Activated CD4-positive, alpha-beta T cell treated with anti-CD3 and anti-CD28 coated beads, Interleukin-2, amount 10 ng/mL, durations not matched to agents 7 days and 5 days (primary cell): ENCODE data around the gene REPIN1. TPM values are rescaled to one million over a fixed set of nuclear protein-coding genes. Genes with fewer than 3 reads are reported as not detected.

Experiments
- CTCF ChIA-PET: fragments of 350-600 bp; sonication (Branson Sonifier 250); formaldehyde crosslinking; loops from one replicate; lab custom pipeline; 2021; ENCODE audit warnings: antibody characterized with exemption; lab: Charles Lee
- POLR2A ChIA-PET: fragments of 350-600 bp; sonication (Branson Sonifier 250); formaldehyde crosslinking; loops from one replicate; lab custom pipeline; 2021; ENCODE audit warnings: antibody characterized with exemption; lab: Charles Lee
- DNase-seq: peaks from one replicate; pipeline ENCODE4 v3.0.0-alpha.2; 2020
- H3K27ac Mint-ChIP-seq: one replicate; pipeline ENCODE4 v1.8.0; 2021; ENCODE audit warnings: mild to moderate bottlenecking, moderate library complexity, mixed read lengths
- H3K27me3 Mint-ChIP-seq: one replicate; pipeline ENCODE4 v1.8.0; 2021; ENCODE audit warnings: mixed read lengths
- H3K36me3 Mint-ChIP-seq: one replicate; pipeline ENCODE4 v1.8.0; 2021; ENCODE audit warnings: low read depth, mixed read lengths
- H3K4me1 Mint-ChIP-seq: one replicate; pipeline ENCODE4 v1.8.0; 2021; ENCODE audit warnings: mixed read lengths
- H3K4me3 Mint-ChIP-seq: one replicate; pipeline ENCODE4 v1.8.0; 2021; ENCODE audit warnings: mild to moderate bottlenecking, moderate library complexity, mixed read lengths
- H3K9me3 Mint-ChIP-seq: one replicate; pipeline ENCODE4 v1.8.0; 2021; ENCODE audit warnings: mixed read lengths
- total RNA-seq, 2 experiments: library from RNA; stranded (reverse); gene quantifications; one replicate each; pipeline ENCODE4 v1.2.3, GENCODE V29; 2021

Gene REPIN1
- total RNA-seq: 10 to 100 TPM; 45.1 to 54.6 TPM

DNA sequence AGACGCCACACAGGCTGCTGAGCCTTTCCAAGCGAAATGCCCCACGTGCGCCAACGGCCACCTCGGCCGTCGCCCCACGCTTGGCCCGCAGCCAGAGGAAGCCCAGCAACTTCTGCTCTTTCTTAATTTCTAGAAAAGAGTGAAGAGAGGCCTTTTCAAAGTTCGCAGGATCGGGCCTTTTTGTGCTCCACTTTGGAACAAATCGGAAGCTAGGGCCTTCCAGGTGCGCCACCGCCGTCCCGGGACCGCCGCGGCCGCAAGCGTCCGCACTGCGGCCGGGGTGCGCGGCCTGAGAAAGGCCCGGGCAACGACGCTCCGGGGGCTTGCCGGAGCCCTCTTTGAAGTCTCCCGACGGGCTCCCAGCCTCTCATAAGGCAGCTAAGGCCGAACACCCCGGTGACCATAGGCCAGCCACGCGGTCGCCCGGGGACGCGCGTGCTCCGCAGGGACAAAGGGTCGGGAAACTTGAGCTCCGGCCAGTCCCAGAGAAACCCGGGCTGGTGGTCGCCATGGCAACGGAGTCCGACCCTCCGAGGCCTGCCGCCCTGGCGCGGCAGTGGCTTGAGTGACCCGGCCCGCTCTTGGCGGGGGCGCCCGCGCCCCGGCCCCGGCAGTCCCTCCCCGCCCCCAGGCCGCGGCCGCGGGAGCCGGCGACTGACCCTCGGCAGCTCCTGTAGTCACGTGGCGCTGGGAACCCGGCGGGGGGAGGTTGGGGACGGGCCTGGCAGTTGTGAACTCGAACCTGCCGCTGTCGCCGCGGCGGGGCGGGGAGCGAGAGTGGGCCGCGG lies at the start of gene REPIN1:
REPIN1 (plus strand) TSS at position 727 of the 788 bp plus-strand sequence. CDS start 890 bp downstream, outside the sequence.
- peaks cover 10% of the 10 kb centered on the region for H3K36me3 Mint-ChIP-seq
- H3K4me1 Mint-ChIP-seq: peaks cover 47% of the 10 kb centered on the region

DNA sequence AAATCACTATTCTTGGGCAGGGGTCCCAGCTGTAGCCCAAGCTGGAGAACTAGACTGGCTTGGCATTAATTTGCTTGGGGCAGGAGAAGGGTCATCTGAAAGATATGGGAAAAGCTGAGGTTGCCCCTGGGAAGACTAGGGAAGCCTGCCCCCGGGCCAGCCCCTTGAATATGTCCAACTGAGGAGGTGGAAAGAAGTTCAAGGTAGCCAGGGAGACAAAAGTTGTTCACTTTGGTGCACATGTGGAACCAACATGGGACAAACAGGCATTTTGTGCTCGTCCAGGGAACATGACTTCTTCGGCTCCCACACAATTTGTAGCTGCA lies 46.9 kb upstream of the REPIN1 start:
- Mint-ChIP-seq H3K4me3 (peak overlapping the region; percentile 97), H3K4me1 (peaks cover 39% of the 10 kb centered on the region), H3K9me3 (no peaks in the 10 kb centered on the region), H3K36me3 (peaks cover 29% of the 10 kb centered on the region), H3K27ac (peak overlapping the region; percentile 99), H3K27me3 (no peaks in the 10 kb centered on the region)
- ChIA-PET POLR2A (no interaction called here), CTCF (interaction anchor here (1.2 kb wide), 2 partner anchors 52 to 83 kb away, joined by 3 read pairs; no protein-coding TSS in a partner anchor)
- no peak for DNase-seq

More for the DNA sequence above, at the start of gene REPIN1:
- H3K27ac Mint-ChIP-seq: peak within 1 kb of the TSS; percentile 96
- ChIA-PET POLR2A (no interaction called here), CTCF (interaction anchor here (0.7 to 2.4 kb wide), 3 partner anchors 9 to 65 kb away, joined by 3 to 12 read pairs (median 6); no protein-coding TSS in a partner anchor)
- no peaks in the 10 kb centered on the region for H3K9me3 Mint-ChIP-seq
- peak within 1 kb of the TSS; percentile 97 for H3K4me3 Mint-ChIP-seq
- DNase-seq: peak; percentile 83
- H3K27me3 Mint-ChIP-seq: no peaks in the 10 kb centered on the region

DNA sequence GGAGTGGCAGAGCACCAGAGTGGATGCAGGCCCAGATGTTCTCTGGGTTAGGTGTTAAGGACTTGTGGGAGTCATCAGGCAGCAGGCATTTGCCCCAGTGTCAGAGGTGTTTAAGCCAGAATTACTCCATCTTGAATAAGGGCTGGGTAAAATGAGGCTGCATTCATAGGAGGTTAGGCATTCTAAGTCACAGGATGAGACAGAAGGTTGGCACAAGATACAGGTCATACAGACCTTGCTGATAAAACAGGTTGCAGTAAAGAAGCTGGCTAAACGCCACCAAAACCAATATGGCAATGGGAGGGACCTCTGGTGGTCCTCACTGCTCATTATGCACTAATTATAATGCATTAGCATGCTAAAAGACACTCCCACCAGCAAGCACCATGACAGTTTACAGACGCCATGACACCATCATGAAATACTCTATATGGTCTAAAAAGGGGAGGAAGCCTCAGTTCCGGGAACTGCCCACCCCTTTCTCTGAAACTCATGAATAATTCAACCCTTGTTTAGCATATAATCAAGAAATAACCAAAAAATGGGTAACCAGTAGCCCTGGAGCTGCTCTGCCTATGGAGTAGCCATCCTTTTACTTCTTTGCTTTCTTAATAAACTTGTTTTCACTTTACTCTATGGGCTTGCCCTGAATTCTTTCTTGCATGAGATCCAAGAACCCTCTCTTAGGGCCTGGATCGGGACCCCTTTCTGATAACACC lies 46.3 kb upstream of the REPIN1 start:
- Mint-ChIP-seq H3K27ac (peak overlapping the region; percentile 99), H3K36me3 (peaks cover 33% of the 10 kb centered on the region), H3K27me3 (no peaks in the 10 kb centered on the region), H3K4me1 (peaks cover 39% of the 10 kb centered on the region), H3K9me3 (no peaks in the 10 kb centered on the region), H3K4me3 (peak overlapping the region; percentile 97)
- peak; percentile 80 for DNase-seq
- CTCF ChIA-PET: interaction anchor here (1.2 kb wide), 2 partner anchors 52 to 83 kb away, joined by 3 read pairs; no protein-coding TSS in a partner anchor
- POLR2A ChIA-PET: no interaction called here

DNA sequence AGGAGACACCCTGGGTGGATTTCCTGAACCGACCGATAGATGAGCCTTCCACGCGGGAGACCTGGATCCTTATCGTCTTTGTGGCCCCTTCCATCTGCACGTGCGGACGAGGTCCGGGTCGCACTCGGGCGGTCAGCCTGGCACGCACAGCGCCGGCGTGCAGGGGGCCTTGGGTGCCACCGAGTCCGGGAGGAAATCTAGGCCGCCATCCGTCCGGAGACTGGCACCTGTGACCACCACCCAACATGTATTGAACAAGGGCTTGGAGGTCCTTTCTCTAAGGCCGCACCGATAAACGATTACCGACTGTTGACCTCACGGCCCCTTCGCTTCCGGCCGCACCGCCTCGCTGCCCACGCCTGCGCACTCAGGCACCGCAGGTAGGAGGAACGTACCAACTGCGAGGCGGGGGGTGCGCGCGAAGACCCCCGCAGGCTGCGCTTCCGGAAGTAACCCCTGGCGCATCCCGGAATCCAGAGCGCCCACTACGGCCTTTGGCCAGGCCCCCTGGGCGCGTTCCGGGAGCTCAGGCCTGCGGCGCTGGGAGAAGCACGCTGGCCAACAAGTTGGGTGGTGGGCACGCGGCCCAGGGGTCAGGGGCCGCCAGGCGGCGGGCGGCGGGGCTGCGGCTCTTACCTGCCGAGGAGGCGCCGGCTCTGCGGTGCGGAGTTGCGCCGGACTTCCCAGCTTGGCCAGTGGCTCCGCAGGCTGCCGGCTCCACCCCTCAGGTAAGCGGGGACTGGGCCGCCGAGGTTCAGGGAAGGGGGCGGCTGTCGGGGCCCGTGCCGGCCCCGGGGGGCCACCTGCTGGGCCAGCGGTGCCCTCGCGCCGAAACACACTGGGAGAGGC lies 45.6 kb upstream of the REPIN1 start, which contains the start of the genes ACTR3C and LRRC61:
ACTR3C (minus strand) TSS at position 713 of the 849 bp plus-strand sequence. CDS start 28,249 bp downstream, outside the sequence.
LRRC61 (plus strand) TSS at position 523 of the 849 bp plus-strand sequence. CDS start 13,507 bp downstream, outside the sequence.
- Mint-ChIP-seq H3K27ac (peak within 1 kb of the TSS; percentile 99), H3K9me3 (no peaks in the 10 kb centered on the region), H3K4me1 (peaks cover 39% of the 10 kb centered on the region), H3K36me3 (peaks cover 38% of the 10 kb centered on the region), H3K4me3 (peak within 1 kb of the TSS; percentile 97), H3K27me3 (no peaks in the 10 kb centered on the region)
- ChIA-PET CTCF (interaction anchor here (0.5 to 1.2 kb wide), 3 partner anchors 8 to 432 kb away, joined by 3 to 4 read pairs (median 4); no protein-coding TSS in a partner anchor), POLR2A (no interaction called here)
- peak; percentile 63 for DNase-seq

DNA sequence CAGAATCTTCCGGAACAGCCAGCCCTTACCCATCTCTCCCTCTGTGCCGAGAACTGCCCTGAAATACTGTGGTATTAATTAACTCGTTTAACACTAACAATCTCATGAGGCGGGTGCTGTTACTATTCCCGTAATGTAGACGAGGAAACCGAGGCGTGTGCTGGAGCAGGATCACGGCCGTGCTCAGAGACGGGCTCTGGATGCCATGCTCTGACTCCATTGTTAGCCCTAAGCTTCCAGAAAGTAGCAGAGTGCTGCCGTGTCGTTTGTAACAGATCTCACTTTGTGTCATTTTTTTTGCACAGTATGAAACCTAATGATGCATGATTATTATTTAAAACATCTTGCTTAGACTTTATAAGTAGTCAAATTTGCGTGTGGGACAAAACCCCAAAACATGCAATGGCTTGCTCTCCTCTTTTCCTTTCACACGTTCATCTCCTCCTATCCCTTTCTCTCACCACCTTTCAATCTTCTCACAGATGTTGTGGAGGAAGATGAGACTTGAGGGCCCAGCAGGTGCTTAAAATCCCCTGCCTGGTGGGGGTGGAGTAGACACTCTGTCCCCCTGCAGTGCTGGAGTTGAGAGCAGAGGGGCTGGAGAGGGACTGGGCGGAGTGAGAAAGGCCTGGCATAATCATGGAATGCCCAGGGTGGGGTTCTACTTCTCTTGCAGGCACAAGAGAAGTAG lies 44.8 kb upstream of the REPIN1 start:
- Mint-ChIP-seq H3K27ac (peak overlapping the region; percentile 99), H3K4me1 (peaks cover 39% of the 10 kb centered on the region), H3K36me3 (peaks cover 40% of the 10 kb centered on the region), H3K27me3 (no peaks in the 10 kb centered on the region), H3K4me3 (peak overlapping the region; percentile 97), H3K9me3 (no peaks in the 10 kb centered on the region)
- CTCF ChIA-PET: interaction anchor here (0.6 kb wide), 1 partner anchor 9 kb away, joined by 4 read pairs; no protein-coding TSS in a partner anchor
- no peak for DNase-seq
- POLR2A ChIA-PET: no interaction called here

DNA sequence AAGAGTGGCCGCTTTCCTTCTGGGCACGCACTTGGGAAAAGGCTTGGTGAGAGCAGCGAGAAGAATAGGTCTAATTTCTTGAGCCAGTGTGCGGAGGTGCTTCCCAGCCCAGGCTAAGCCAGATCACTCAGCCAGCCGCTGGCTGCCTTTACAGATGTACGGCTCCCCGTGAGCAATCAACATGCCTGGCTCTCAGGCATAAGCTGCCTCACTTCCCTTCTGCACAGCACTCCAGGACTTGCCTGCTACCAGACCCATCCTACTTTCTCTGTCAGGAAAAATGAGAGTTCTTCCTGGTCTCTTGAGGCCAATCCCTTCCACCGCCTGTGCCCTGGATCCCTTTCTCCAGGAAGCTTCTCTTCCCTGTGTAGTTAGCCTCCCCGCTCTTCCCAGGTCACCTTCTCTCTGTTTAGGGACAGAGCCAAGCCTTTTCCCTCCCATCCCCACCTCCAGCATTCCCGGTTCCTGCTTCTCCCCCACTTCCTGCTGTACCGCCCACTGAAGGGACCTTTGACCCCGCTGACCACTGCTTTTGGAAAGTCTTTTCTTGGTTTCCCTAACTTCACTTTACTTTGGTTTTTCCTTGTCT lies 44.2 kb upstream of the REPIN1 start:
- DNase-seq: no peak
- ChIA-PET POLR2A (no interaction called here), CTCF (no interaction called here)
- peak overlapping the region; percentile 99 for H3K27ac Mint-ChIP-seq
- H3K36me3 Mint-ChIP-seq: peaks cover 43% of the 10 kb centered on the region
- no peaks in the 10 kb centered on the region for H3K27me3 Mint-ChIP-seq
- H3K4me1 Mint-ChIP-seq: peaks cover 39% of the 10 kb centered on the region
- H3K4me3 Mint-ChIP-seq: peak overlapping the region; percentile 97
- no peaks in the 10 kb centered on the region for H3K9me3 Mint-ChIP-seq

DNA sequence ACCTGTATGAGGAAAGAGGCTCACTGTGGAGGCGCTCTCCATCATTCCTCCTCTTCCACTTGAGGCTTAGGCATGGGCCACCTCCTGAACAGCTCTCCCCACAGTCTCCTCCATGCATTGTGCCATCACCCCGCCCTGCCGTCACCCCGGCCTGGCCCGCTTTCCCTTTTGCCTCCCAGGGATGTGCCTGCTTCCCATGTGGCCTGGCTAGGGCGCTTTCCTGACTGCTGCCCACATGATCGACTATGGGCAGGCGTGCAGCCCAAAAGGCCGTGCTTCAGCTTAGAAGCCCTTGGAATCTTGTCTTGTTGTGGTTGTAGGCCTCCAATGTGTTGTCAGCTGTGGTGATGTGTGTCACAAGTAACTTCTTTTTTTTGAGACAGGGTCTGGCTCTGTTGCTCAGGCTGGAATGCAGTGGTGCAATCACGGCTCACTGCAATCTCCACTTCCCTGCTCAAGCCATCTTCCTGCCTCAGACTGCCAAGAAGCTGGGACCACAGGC lies 43.5 kb upstream of the REPIN1 start:
- Mint-ChIP-seq H3K27me3 (no peaks in the 10 kb centered on the region), H3K27ac (peak overlapping the region; percentile 99), H3K9me3 (no peaks in the 10 kb centered on the region), H3K4me1 (peaks cover 39% of the 10 kb centered on the region), H3K36me3 (peaks cover 40% of the 10 kb centered on the region), H3K4me3 (peak overlapping the region; percentile 97)
- no peak for DNase-seq
- POLR2A ChIA-PET: no interaction called here
- CTCF ChIA-PET: interaction anchor here (0.8 kb wide), 1 partner anchor 12 kb away, joined by 3 read pairs; no protein-coding TSS in a partner anchor

DNA sequence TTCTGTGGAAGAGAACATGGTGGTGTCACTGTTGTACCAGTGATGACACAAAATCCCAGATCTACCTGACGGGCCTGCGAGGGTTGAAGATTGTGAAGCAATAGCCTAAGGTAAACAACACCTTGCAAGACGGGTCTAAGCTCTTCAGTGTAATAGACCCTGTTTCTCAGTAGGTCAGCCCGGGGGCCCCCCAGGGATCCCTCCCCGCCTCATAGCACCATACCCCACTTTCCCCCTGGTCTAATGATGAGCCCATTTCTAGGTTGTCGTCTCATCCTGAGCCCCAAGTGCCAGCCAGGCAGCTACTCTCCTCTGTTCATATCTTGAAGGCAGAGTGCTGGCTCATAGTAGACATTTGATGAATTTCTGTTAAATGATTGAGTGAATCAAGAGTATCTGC lies 42.7 kb upstream of the REPIN1 start:
- DNase-seq: no peak
- H3K4me1 Mint-ChIP-seq: peaks cover 36% of the 10 kb centered on the region
- H3K36me3 Mint-ChIP-seq: peaks cover 39% of the 10 kb centered on the region
- H3K9me3 Mint-ChIP-seq: no peaks in the 10 kb centered on the region
- no peaks in the 10 kb centered on the region for H3K27me3 Mint-ChIP-seq
- ChIA-PET POLR2A (no interaction called here), CTCF (interaction anchor here (0.7 to 0.8 kb wide), 4 partner anchors 13 to 762 kb away, joined by 3 to 6 read pairs (median 4); no protein-coding TSS in a partner anchor)
- no peak overlapping the region for H3K27ac Mint-ChIP-seq
- no peak overlapping the region for H3K4me3 Mint-ChIP-seq

DNA sequence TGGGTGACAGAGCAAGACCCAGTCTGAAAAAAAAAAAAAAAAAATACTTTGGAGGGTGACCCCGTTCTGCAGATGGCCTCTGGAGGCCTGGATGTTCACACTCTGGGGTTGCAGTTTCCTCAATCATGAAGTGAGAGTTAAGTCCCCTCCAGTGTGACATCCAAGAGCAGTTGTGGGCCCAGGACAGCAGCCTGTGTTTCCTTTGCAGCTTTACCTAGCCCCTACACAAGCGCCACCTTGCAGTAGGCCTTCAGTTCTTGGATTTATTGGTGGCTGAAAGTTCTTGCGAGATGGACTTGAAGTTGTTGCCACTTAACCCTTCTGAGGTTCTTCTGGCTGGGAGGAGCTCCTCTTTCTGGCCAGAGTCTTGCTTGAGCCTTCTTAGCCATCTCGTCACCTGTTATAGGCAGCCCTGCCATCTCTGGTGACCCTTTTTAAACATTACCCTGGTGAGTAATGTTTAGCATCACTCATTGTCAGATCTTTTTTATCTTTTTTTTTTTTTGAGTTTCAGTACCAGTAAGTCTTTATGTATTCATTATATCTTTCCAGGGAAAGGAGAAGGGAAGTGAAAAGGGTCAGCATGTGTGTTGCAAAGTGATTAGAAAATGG lies 41.9 kb upstream of the REPIN1 start:
- ChIA-PET CTCF (interaction anchor here (0.7 kb wide), 2 partner anchors 194 to 763 kb away, joined by 4 to 6 read pairs; no protein-coding TSS in a partner anchor), POLR2A (no interaction called here)
- peaks cover 35% of the 10 kb centered on the region for H3K36me3 Mint-ChIP-seq
- H3K4me1 Mint-ChIP-seq: peaks cover 30% of the 10 kb centered on the region
- DNase-seq: no peak
- no peak overlapping the region for H3K27ac Mint-ChIP-seq
- no peak overlapping the region for H3K4me3 Mint-ChIP-seq
- no peaks in the 10 kb centered on the region for H3K27me3 Mint-ChIP-seq
- H3K9me3 Mint-ChIP-seq: no peaks in the 10 kb centered on the region

DNA sequence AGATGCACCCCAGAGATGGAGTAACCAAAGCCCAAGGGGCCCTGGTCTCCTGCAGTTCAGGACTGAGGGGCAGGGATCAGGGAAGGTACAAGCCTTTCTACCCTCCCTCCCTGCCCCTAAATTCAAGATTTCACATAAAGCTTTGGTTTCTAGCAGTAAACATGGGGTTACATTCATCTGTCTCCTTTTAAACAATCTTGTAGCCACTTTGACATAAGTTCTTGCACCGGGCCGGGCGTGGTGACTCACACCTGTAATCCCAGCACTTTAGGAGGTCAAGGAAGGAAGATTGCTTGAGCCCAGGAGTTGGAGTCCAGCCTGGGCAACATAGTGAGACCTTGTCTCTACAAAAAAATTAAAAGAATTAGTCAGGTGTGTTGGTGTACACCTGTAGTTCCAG lies 41.3 kb upstream of the REPIN1 start:
- peaks cover 25% of the 10 kb centered on the region for H3K4me1 Mint-ChIP-seq
- H3K9me3 Mint-ChIP-seq: no peaks in the 10 kb centered on the region
- DNase-seq: no peak
- H3K4me3 Mint-ChIP-seq: no peak overlapping the region
- CTCF ChIA-PET: no interaction called here
- no peaks in the 10 kb centered on the region for H3K27me3 Mint-ChIP-seq
- H3K36me3 Mint-ChIP-seq: peaks cover 32% of the 10 kb centered on the region
- POLR2A ChIA-PET: no interaction called here
- no peak overlapping the region for H3K27ac Mint-ChIP-seq
